ENCODE results near the gene CRTC1. TPM values are rescaled to one million over a fixed set of nuclear protein-coding genes. Genes with fewer than 3 reads are reported as not detected.

Gene CRTC1, protein sequence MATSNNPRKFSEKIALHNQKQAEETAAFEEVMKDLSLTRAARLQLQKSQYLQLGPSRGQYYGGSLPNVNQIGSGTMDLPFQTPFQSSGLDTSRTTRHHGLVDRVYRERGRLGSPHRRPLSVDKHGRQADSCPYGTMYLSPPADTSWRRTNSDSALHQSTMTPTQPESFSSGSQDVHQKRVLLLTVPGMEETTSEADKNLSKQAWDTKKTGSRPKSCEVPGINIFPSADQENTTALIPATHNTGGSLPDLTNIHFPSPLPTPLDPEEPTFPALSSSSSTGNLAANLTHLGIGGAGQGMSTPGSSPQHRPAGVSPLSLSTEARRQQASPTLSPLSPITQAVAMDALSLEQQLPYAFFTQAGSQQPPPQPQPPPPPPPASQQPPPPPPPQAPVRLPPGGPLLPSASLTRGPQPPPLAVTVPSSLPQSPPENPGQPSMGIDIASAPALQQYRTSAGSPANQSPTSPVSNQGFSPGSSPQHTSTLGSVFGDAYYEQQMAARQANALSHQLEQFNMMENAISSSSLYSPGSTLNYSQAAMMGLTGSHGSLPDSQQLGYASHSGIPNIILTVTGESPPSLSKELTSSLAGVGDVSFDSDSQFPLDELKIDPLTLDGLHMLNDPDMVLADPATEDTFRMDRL
- total RNA-seq (2014; rRNA removed; shearing (Covaris generic)): 2.2 and 2.9 TPM in 2 replicates

DNA sequence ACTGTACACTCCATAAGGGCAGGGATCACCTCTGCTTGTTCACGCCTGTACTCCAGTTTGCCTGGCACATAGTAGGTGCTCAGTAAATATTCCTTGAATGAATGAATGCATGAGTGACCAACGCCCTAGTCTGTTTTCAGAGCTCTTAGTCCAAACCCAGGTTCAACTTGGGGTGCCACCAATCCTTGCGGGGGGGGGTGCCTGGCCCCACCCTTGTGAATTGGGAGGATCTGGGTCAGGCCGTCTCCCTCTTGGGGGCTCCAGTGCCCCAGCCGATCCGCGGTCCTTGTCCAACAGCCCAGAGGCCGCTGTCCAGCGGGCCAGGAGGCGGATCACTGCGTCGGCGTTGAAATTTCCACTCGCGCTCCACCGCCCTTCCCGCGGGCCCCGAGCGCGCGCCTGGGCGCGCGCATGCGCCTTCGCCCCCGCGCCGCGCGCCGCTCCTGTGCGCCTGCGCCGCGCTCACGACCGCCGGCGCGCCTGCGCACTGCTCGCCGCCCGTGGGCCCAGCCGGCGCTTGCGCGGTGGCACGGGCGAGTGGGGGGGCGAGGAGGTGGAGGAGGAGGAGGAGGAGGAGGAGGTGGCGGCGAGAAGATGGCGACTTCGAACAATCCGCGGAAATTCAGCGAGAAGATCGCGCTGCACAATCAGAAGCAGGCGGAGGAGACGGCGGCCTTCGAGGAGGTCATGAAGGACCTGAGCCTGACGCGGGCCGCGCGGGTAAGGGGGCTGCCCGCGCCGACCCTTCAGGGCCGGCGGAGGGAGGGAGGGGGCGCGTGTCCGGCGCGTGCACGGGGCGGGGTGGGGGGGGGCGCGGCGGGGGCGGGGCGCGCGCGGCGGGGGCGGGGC, at the start of gene CRTC1:
Gene CRTC1 (plus strand): TSS at position 572 of the 849 bp plus-strand sequence. CDS start 23 bp downstream, at position 595.
- peak; percentile 77 for DNase-seq (ENCODE audit: low read depth)

GRCh38 chr19:18634612-18635297, 48.7 kb upstream of the CRTC1 start:
- DNase-seq (ENCODE audit: low read depth): peak; percentile 64

DNA sequence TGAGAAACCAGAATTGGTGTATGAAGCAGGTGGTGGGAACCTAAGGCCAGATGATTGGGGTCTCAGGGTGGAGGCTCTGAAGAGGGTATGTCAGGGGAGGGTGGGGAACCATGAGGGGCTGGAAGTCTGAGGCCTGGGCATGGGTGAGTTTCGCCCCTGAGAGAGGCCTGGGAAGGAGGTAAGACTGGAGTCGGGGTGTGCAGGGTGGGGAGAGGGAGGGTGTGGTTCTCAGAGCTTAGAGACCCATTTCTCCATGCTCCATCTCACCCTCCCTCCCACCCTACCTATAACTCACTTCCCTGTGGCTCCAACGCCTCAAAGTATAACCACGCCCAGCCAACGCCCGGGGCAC, 47.7 kb upstream of the CRTC1 start:
- DNase-seq (ENCODE audit: low read depth): no peak

- DNase-seq (ENCODE audit: low read depth): peak; percentile 90
Measured at GRCh38 chr19:18636183-18636968, 47.1 kb upstream of the CRTC1 start.

- DNase-seq (ENCODE audit: low read depth): no peak
Measured at GRCh38 chr19:18636969-18637629, 46.4 kb upstream of the CRTC1 start, which contains the start of gene KLHL26. Gene KLHL26 (plus strand): TSS chr19:18637028. CDS start chr19:18637055, 27 bp downstream.

- DNase-seq (ENCODE audit: low read depth): no peak
Measured at GRCh38 chr19:18637673-18638630, 45.5 kb upstream of the CRTC1 start.

DNA sequence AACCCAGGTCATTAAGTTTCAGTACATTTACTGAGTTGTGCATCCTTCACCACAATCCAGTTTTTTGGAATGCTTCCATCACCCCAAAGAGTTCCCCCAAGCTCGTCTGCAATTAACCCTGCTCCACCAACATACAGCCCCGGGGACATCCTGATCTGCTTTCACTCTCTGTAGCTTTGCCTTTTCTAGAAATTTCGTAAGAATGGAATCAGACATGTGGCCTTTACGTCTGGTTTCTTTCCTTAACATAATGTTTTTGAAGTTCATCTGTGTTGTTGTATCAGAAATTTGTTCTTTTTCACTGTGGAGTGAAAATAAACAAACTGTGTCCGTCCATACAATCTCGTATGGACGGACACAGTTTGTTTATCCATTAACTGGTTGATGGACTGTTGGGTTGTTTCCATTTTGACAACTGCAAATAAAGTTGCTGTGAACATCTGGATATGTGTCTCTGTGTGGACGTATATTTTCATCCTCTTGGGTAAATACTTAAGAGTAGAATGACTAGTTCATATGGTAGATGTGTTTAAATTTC, 43.7 kb upstream of the CRTC1 start:
- peak; percentile 38 for DNase-seq (ENCODE audit: low read depth)

- no peak for DNase-seq (ENCODE audit: low read depth)
Measured at GRCh38 chr19:18644196-18645034, 39.1 kb upstream of the CRTC1 start.

DNA sequence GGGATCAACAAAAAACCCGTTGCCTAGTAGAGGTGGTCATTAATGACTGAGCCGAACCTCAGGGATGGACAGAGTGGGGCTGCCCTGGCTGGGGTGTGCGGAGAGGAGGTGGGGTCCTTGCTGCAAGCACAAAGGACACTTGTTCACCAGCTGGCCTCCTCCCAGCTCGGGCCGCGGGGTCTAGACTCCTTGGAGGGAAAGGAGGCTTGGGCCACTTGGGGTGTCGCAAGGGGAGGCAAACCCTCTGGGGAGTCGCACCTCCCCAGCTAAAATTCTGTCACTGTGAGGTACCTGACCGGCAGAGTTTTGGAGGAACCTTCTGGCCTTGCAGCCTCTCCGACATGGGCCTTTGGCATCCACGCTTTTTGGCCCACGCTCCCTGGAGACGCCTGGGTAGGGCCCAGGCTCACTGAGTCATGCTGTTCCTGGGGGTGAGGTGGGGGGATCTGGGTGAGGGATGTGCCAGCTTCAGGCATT, 38.4 kb upstream of the CRTC1 start:
- no peak for DNase-seq (ENCODE audit: low read depth)

GRCh38 chr19:18646535-18647370, 36.7 kb upstream of the CRTC1 start:
- DNase-seq (ENCODE audit: low read depth): no peak

DNA sequence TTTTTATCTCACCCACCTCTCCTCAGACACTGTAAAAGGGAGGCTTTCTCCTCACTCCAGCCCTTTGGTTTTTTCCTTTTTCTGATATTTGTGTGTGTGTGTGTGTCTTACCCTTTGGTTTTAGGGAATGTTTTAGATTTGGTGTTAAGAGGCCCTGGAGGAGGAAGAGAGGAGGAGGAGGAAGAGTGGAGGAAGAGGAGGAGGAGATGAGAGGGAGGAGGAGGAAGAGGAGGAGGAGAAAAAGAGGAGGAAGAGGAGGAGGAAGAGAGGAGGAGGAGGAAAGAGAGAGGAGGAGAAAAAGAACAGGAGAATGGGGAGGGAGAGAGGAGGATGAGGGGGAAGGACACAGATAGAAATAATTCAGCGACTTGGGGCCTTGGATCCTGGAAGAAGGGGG, 36.1 kb upstream of the CRTC1 start:
- no peak for DNase-seq (ENCODE audit: low read depth)

GRCh38 chr19:18647807-18648206, 35.7 kb upstream of the CRTC1 start:
- no peak for DNase-seq (ENCODE audit: low read depth)

DNA sequence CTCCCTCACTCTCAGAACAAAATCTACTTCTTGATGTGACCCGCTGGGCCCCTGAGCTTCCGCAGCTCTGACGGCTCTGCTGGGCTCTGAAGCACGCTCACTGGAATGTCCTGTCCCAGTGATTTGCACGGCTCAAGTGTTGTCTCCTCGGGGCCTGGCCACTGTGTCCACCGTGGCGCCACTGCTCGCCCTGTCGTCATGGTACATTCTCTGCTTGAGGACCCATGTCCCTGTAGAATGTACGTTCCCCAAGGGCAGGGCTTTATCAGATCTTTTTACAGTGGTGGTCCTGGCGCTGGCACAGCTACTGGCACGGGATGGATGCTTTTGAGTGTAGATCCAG, 34.5 kb upstream of the CRTC1 start:
- DNase-seq (ENCODE audit: low read depth): no peak

- peak; percentile 53 for DNase-seq (ENCODE audit: low read depth)
Measured at GRCh38 chr19:18649371-18650020, 34.0 kb upstream of the CRTC1 start.

DNA sequence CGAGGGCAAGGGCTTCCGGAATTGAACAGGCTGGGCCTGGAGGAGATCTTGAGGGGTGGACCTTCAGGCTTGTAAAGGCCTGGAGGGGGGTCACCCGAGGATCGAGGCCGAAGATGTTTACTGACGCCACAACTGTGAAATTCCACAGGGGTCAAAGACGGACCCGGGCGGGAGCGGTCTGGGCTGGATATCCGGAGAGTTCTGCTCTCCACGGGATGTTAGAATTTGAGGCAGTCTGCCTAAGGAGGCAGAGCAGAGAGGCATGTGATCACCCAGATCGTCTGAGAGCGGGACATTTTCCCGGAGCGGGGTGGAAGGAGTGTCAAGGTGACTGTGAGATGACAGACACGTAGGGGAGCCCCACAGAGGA, 33.5 kb upstream of the CRTC1 start:
- no peak for DNase-seq (ENCODE audit: low read depth)

- peak; percentile 58 for DNase-seq (ENCODE audit: low read depth)
Measured at GRCh38 chr19:18650468-18651041, 32.9 kb upstream of the CRTC1 start.
